OCI-LY3 (cell line): ENCODE measurements around the gene PDE1A.

Experiments used
- CTCF ChIP-seq: fragments of 200-600, 300-600 bp; sonication (generic); IDR thresholded peaks from 2 replicates; pipeline ENCODE4 v1.5.1; 2014; ENCODE audit warnings: antibody characterized with exemption, low read length, low read depth
- EZH2phosphoT487 ChIP-seq: fragments of 200-600 bp; shearing (Covaris generic); IDR thresholded peaks from 2 replicates; pipeline ENCODE4 v1.6.1; 2018; ENCODE audit warnings: antibody characterized with exemption, mixed run types, low read depth

- TF ChIP-seq CTCF (no peak), EZH2phosphoT487 (no peak)
Observed at GRCh38 chr2:182247831-182248230, 179.0 kb downstream of the PDE1A start.
